ENCODE measurements around the gene TUBA4B. TPM values are rescaled to one million over a fixed set of nuclear protein-coding genes. Genes with fewer than 3 reads are reported as not detected.

The TUBA4B gene
- total RNA-seq, 8 experiments from 2014 or later = 0.13 to 0.28 (median 0.14) TPM; not detected in 5

DNA sequence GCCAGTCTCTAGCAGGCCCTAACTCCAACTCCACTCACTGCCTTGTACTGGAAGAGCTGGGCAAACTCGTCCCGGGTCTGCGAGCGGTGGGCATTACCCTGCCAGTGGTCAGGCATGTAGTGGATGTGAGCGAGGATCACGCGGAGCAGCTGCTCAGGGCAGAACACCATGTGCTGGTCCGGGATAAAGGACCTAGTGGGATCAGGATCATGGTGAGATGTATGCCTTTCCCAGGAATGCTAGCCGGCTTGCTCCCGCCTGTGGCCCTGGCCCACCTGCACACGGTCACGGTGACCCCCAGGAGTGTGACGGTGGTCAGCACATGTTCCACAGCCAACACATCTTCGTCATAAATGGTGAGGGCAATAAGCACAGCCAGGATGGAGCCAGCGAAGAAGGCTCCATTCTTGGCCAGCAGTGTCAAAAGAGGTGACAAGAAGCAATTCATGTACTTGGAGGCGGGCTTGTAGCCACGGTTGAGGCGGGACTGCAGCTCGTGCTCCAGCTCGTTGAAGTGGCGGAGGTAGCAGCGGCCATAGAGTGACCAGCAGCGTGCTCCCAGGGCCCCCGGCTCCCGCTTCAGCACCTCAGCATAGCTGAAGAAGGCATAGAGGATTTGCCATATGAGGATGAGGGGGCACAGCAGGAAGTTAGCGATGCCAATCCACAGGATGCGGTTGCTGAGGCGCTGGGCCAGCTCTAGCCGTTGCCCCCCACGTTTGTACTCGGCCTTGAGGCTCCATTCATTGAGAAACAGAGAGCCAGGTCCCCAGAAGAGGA is 29.0 kb upstream of the TUBA4B start:
- WGBS, 10 experiments = 81 to 100% (median 92%) methylated on average over 3 to 21 of the region's 31 CpGs; no CpG with 5 or more reads in 2 of the 10 experiments
- in situ Hi-C loops (cut with MboI; ENCODE audit: low pct_unique_long_range_greater_than_20kb in 2 of 9, low sequenced_read_pairs in 9 of 9, unreplicated experiment in 9 of 9) = no loop called here
- ATAC-seq (replicated peaks in 6 of 8) = no peak

DNA sequence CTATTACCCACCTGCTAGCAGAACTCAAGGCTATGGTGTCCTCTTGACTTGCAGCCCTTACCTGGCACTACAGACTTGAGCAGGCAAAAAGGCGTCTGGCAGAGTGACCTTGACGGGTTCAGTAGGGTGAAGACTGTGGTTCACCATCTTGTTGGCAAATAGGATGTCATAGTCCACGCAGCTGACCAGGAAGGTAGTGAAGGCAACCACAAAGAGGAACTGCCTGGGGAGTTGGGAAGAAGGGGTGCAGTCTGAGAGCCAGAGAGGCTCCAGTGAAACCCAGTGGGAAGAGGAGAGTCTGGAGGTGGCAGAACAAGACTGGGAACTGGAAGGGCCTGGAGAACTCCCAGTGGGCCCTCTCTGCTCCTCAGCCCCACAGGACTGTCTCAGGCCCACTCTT is 27.7 kb upstream of the TUBA4B start:
- Histone ChIP-seq H3K27ac (no peak overlapping the region), H3K4me3 (no peak overlapping the region), H3K4me1 (replicated peaks in 1 of 2) (peaks cover 10 to 11% of the 10 kb centered on the region in 2 donors)
- ATAC-seq (replicated peaks in 6 of 8) = no peak
- in situ Hi-C loops (cut with MboI; ENCODE audit: low pct_unique_long_range_greater_than_20kb in 2 of 9, low sequenced_read_pairs in 9 of 9, unreplicated experiment in 9 of 9) = no loop called here
- WGBS, 10 experiments = 80 to 100% (median 98%) methylated on average over 1 to 3 of the region's 3 CpGs; no CpG with 5 or more reads in 2 of the 10 experiments

More for the DNA sequence above, 29.0 kb upstream of the TUBA4B start:
- Histone ChIP-seq H3K27ac (no peak overlapping the region), H3K4me1 (replicated peaks in 1 of 2) (peaks cover 16% of the 10 kb centered on the region in 2 donors), H3K4me3 (no peak overlapping the region)

DNA sequence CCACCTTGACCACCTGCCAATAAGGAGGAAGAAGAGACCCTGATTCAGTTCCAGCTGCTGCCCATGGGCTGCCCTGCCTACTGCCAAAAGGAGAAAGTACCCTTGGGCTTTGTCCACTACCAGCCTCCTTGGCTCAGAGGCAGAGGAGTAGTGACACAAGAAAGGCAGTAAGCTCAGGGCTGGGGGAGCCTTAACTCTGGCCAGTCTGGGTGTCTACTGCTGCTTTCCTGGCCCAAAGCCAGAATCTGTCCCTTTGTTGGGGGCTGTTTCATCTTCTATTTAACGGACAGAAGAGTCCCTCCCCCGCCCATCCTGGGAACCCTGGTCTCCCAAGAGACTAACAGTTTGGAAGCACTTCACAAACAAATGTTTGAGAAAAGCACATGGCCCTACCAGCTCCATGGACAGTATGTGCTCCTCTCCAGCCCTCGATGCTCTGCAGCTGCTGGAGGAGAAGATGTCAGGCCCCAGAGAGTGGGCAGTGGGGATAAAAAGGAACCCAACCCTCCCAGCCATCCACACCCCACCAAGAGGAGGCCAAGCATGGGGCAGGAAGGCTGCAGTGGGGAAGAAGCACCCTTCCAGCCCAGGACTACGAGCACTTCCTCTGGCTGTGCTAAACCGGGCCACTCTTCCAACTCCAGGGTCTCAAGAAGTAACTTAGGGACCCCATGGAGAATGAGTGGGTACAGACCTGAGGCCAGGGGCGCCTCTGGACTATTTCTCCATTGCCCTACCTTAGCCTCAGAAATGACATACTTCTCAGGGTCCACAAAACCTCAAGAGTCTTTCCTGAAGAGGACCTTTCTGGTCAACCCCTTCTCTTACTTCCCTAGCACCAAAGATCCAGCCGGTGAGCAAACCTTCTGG is 24.8 kb upstream of the TUBA4B start:
- ATAC-seq (replicated peaks in 6 of 8) = no peak
- Histone ChIP-seq H3K27ac (peak overlapping the region; percentile 92 to 95), H3K4me1 (replicated peaks in 1 of 2) (peaks cover 17 to 18% of the 10 kb centered on the region in 2 donors), H3K4me3 (peak overlapping the region; percentile 55 to 90 (median 87))
- WGBS, 10 experiments = 0 to 100% (median 45%) methylated on average over 1 to 5 of the region's 7 CpGs; no CpG with 5 or more reads in 2 of the 10 experiments
- in situ Hi-C loops (cut with MboI; ENCODE audit: low pct_unique_long_range_greater_than_20kb in 2 of 9, low sequenced_read_pairs in 9 of 9, unreplicated experiment in 9 of 9) = no loop called here

DNA sequence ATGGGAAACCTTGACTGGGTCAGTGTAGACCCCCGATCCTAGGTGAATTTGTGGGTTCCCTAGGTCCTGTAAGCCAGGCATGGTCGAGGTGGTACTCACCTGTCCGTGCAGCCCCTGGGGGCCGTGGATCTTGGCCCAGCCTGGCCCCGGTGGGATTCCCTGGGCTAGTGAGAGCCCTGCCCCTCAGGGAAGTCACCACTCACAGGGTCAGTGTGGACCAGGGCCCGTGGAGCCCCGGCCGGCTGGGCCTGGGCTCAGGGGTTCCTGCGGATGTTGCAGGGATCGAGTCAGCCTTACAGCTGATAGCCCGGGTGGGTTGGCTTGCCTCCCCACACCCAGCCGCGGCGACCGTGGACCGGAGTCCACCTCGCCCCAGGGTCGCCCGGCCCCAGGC is 24.1 kb upstream of the TUBA4B start:
- ATAC-seq (replicated peaks in 6 of 8) = peak in 2 of 8 experiments; percentile 10 to 12

DNA sequence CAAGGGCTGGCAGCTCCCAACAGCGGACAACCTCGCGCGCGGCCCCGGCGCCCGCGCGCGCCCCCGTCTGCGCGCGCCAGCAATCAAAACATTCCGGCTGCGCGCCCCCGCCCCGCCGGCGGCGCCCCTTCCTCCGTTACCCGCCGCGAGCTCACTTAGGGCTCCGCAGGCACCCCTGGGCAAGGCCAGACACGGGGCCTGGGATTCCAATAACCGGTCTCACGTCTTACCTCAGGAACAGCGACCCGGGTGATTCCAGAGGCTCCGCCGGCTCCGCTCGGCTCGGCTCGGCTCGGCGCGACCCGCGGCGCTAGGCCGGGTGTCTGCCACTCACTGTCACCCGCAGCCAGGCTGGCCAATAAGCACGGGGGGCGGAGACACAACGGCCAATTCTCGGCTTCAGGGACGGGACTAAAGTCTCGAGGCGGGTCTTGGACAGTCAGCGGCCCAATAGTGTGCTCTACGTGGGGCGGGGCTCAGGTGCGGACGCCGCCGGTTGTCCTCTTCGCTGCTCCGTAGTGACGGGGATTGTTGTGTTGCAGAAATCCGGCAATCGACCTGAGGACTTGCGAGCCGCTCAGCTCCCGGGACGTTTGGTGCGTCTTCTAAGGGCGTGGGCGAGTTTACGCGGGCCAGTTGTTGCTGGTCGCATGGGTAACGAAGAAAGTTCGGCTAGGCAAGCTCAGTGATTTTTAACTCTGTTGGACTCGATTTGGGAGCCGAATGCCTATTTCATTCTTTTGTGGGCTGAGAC is 23.6 kb upstream of the TUBA4B start, which contains the start of the genes ANKZF1 and ATG9A:
ANKZF1 (plus strand) TSS at position 502 of the 754 bp plus-strand sequence. CDS start 452 bp downstream, outside the sequence.
ATG9A (minus strand) TSS at position 332 of the 754 bp plus-strand sequence. CDS start 1,612 bp downstream, outside the sequence.
- ATAC-seq (replicated peaks in 6 of 8) = peak; percentile 93 to 98 (median 97)
- Histone ChIP-seq H3K4me1 (replicated peaks in 1 of 2) (peaks cover 17 to 18% of the 10 kb centered on the region in 2 donors), H3K4me3 (peak within 1 kb of the TSS; percentile 55 to 90 (median 87)), H3K27ac (peak within 1 kb of the TSS; percentile 92 to 95)
- 0 to 7% (median 1%) methylated on average over 1 to 26 of the region's 80 CpGs; no CpG with 5 or more reads in 3 of the 10 experiments for WGBS, 10 experiments
- in situ Hi-C loops (cut with MboI; ENCODE audit: low pct_unique_long_range_greater_than_20kb in 2 of 9, low sequenced_read_pairs in 9 of 9, unreplicated experiment in 9 of 9) = no loop called here

More for the DNA sequence above, 24.1 kb upstream of the TUBA4B start:
- in situ Hi-C loops (cut with MboI; ENCODE audit: low pct_unique_long_range_greater_than_20kb in 2 of 9, low sequenced_read_pairs in 9 of 9, unreplicated experiment in 9 of 9) = no loop called here
- H3K4me1 ChIP-seq (replicated peaks in 1 of 2) = peaks cover 17 to 18% of the 10 kb centered on the region in 2 donors
- WGBS, 10 experiments = 0 to 20% (median 0%) methylated on average over 1 to 4 of the region's 19 CpGs; no CpG with 5 or more reads in 6 of the 10 experiments
- peak overlapping the region; percentile 55 to 90 (median 87) for H3K4me3 ChIP-seq
- peak overlapping the region; percentile 92 to 95 for H3K27ac ChIP-seq

DNA sequence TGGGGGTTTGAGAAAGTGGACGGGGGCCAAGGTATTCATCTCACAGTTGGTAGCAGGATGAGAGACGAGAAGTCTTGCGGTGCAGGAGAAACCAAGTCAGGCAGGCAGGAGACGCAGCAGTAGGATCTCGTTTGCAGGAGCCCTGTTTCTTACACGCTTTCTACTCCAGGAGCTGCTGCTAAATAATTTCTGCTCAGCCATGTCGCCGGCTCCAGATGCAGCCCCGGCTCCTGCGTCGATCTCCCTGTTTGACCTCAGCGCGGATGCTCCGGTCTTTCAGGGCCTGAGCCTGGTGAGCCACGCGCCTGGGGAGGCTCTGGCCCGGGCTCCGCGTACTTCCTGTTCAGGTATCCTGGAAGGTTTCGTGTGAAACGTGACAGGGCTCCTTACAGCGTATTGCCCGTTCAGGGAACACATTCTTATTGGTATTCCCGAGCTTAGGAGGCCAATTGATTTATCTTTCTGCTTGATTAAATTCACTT is 22.9 kb upstream of the TUBA4B start:
- 0 to 10% (median 2%) methylated on average over 2 to 20 of the region's 24 CpGs; no CpG with 5 or more reads in 2 of the 10 experiments for WGBS, 10 experiments

DNA sequence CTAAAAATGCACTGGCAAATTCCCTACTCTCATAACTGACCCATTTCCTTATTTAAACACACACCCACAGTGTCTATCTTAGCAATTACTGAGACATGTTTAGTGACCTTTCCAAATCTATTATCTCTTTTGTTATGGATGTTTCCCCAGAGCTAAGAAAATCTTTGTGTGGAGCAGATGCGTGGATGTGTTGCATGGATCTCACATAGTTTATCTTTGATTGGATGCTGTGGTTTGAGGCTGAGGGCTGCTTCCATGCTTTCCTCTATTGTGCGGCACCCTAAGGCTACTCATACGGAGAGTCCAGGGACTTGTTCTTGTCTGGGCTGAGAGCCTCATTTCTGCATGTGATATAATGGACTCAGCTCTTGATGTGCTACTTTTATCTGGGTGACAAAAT is 18.7 kb upstream of the TUBA4B start:
- Histone ChIP-seq H3K27ac (no peak overlapping the region), H3K4me1 (replicated peaks in 1 of 2) (peaks cover 6 to 8% of the 10 kb centered on the region in 2 donors), H3K4me3 (no peak overlapping the region)
- in situ Hi-C loops (cut with MboI; ENCODE audit: low pct_unique_long_range_greater_than_20kb in 2 of 9, low sequenced_read_pairs in 9 of 9, unreplicated experiment in 9 of 9) = no loop called here
- ATAC-seq (replicated peaks in 6 of 8) = no peak
- 80 to 100% (median 88%) methylated on average over 1 to 3 of the region's 3 CpGs; no CpG with 5 or more reads in 4 of the 10 experiments for WGBS, 10 experiments

More for the DNA sequence above, 22.9 kb upstream of the TUBA4B start:
- peak in 5 of 8 experiments; percentile 1 to 14 (median 6) for ATAC-seq (replicated peaks in 6 of 8)
- Histone ChIP-seq H3K4me1 (replicated peaks in 1 of 2) (peaks cover 17 to 18% of the 10 kb centered on the region in 2 donors), H3K4me3 (peak overlapping the region; percentile 55 to 90 (median 87)), H3K27ac (peak overlapping the region; percentile 62 to 68)
- in situ Hi-C loops (cut with MboI; ENCODE audit: low pct_unique_long_range_greater_than_20kb in 2 of 9, low sequenced_read_pairs in 9 of 9, unreplicated experiment in 9 of 9) = no loop called here

DNA sequence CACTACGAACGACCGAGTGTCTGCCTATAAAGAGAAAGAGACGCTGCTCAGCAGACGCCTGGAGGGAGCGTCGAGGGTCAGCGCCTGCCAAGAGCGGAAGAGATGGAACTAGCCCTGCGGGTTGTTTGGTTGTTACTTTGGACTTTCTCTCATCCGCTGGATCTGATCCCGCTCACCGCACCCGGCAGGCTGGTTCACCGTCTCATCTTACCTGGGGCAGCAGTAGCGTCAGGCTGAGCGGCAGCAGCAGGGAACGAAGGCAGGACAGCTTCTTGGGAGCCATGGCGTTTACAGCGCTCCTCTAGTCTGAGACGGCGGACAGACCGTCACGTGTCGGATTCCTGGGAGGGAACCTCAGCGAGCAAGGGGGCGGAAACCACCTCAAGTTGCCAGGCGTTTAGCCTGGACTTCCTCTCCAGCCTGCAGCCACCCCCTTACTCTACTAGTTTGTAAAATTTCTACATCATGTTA is 9.7 kb upstream of the TUBA4B start:
- Histone ChIP-seq H3K4me3 (no peak overlapping the region), H3K27ac (no peak overlapping the region), H3K4me1 (replicated peaks in 1 of 2) (peaks cover 13 to 15% of the 10 kb centered on the region in 2 donors)
- in situ Hi-C loops (cut with MboI; ENCODE audit: low pct_unique_long_range_greater_than_20kb in 2 of 9, low sequenced_read_pairs in 9 of 9, unreplicated experiment in 9 of 9) = no loop called here
- WGBS, 10 experiments = 47 to 86% (median 81%) methylated on average over 1 to 12 of the region's 28 CpGs; no CpG with 5 or more reads in 4 of the 10 experiments
- no peak for ATAC-seq (replicated peaks in 6 of 8)

DNA sequence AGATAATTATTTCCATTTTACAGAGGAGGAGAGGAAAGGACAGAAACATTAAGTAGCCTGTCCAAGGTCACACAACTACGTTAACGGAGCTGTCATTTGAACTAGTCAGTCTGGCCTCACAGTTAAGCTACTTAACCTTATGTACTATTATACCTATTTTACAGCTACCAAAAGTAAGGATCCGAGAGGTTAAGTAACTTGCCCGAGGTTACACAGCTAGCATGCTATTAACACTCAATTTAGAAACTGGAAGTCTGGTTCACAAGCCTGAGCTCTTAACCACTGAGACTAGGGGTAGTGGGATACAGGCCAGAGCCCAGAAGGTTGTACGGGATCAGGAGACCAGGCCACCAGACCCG is 8.3 kb upstream of the TUBA4B start:
- peak overlapping the region; percentile 59 to 93 (median 73) for H3K4me3 ChIP-seq
- peaks cover 22 to 25% of the 10 kb centered on the region in 2 donors for H3K4me1 ChIP-seq (replicated peaks in 1 of 2)
- 0 to 92% (median 40%) methylated on average over 1 to 5 of the region's 6 CpGs; no CpG with 5 or more reads in 3 of the 10 experiments for WGBS, 10 experiments
- in situ Hi-C loops (cut with MboI; ENCODE audit: low pct_unique_long_range_greater_than_20kb in 2 of 9, low sequenced_read_pairs in 9 of 9, unreplicated experiment in 9 of 9) = no loop called here
- peak overlapping the region; percentile 87 to 95 for H3K27ac ChIP-seq
- no peak for ATAC-seq (replicated peaks in 6 of 8)

DNA sequence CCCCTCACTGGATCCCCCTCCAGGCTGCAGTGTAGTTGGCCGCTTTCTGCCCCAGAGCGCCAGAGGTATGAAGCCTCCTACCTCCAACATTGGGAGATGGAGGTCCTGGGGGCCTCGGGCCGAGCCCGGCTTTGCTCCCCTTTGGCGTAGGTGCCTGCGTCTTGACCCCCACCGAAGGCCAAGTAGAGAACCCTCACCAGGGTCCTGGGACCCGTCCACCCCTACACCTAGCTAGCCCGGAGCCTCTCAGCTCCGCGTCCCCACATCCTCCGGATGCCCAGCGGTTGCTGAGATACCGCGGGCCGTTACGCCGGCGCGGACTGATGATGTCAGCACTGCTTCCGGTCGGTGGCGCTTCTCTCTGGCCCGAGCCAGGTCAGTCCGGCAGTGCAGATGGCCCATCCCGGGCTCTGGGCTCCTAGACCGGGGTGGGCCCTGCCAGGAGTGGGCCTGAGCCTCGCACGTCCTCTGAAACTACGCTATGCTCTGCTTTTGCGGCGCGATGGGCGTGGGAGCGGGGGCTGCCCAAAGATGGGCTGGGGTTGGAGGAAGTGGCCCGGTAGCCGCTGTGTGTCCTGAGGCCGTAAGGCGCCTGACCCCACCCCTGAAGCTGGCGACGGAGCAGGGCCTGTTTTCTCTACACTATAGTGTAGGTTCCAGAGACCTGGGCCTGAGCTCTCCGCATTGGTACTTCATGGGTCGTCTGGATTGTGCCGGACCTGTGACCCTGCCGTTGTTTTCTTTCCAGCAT is 7.7 kb upstream of the TUBA4B start, which contains the start of the genes GLB1L and STK16:
GLB1L (minus strand) TSS at position 297 of the 751 bp plus-strand sequence. CDS start 1,871 bp downstream, outside the sequence.
STK16 (plus strand) TSS at position 332 of the 751 bp plus-strand sequence. CDS start 521 bp downstream, outside the sequence.
- peak within 1 kb of the TSS; percentile 87 to 95 for H3K27ac ChIP-seq
- peak within 1 kb of the TSS; percentile 59 to 93 (median 73) for H3K4me3 ChIP-seq
- in situ Hi-C loops (cut with MboI; ENCODE audit: low pct_unique_long_range_greater_than_20kb in 2 of 9, low sequenced_read_pairs in 9 of 9, unreplicated experiment in 9 of 9) = no loop called here
- peak; percentile 74 to 95 (median 84) for ATAC-seq (replicated peaks in 6 of 8)
- WGBS, 10 experiments = 0% methylated on average over 1 to 9 of the region's 46 CpGs; no CpG with 5 or more reads in 6 of the 10 experiments
- H3K4me1 ChIP-seq (replicated peaks in 1 of 2) = peaks cover 24 to 29% of the 10 kb centered on the region in 2 donors

DNA sequence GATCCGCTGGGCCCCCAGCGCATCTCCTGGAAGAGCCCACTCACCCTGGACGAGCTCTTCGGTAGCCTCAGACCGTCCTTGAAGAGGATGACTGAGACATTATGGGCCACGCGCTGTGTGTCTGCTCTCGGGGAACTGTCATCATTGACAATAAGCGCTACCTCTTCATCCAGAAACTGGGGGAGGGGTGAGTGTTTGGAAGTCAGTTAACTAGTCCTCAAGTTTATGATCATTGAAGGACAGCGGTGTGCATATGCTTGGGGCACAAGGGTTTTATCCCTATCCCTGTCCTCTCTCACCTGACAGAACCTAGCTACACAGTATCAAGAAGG is 7.2 kb upstream of the TUBA4B start:
- WGBS, 10 experiments = 0 to 20% (median 9%) methylated on average over 1 to 6 of the region's 10 CpGs; no CpG with 5 or more reads in 6 of the 10 experiments
- Histone ChIP-seq H3K27ac (peak overlapping the region; percentile 87 to 95), H3K4me3 (peak overlapping the region; percentile 59 to 93 (median 73)), H3K4me1 (replicated peaks in 1 of 2) (peaks cover 24 to 29% of the 10 kb centered on the region in 2 donors)
- in situ Hi-C loops (cut with MboI; ENCODE audit: low pct_unique_long_range_greater_than_20kb in 2 of 9, low sequenced_read_pairs in 9 of 9, unreplicated experiment in 9 of 9) = no loop called here
- peak in 2 of 8 experiments; percentile 3 to 6 for ATAC-seq (replicated peaks in 6 of 8)
